Mononuclear cell (primary cell): ENCODE results near the gene HTR4. TPM values are rescaled to one million over a fixed set of nuclear protein-coding genes. Genes with fewer than 3 reads are reported as not detected.
"Not testable (repeated sequence)": the region's sequence is repeated elsewhere in the genome, so short reads cannot be mapped to it uniquely, and the experiment has no call there.

Experiments
- H3K27me3 ChIP-seq: 2 replicates; pipeline ENCODE4 v1.6.0; 2011; ENCODE audit warnings: low read length, control low read depth; ENCODE audit not compliant: insufficient read depth
- H3K4me1 ChIP-seq: 2 replicates; pipeline ENCODE4 v1.5.1; 2011; ENCODE audit warnings: mild to moderate bottlenecking, low read length, control low read depth; ENCODE audit not compliant: insufficient read depth
- H3K4me3 ChIP-seq: 2 replicates; pipeline ENCODE4 v1.5.1; 2011; ENCODE audit warnings: mild to moderate bottlenecking, low read length, moderate library complexity
- H3K9me3 ChIP-seq: 2 replicates; pipeline ENCODE4 v1.5.1; 2011; ENCODE audit warnings: low read depth, mild to moderate bottlenecking, control low read depth, low read length
- total RNA-seq: library from RNA; depleted of rRNA; stranded (reverse); fragments of >200 nt; gene quantifications from one replicate; pipeline ENCODE4 v1.2.3, GENCODE V29; 2012

Gene HTR4
- total RNA-seq, 1 donor: not detected

GRCh38 chr5:148469501-148469935 is 184.8 kb downstream of the HTR4 start:
- Histone ChIP-seq H3K4me1 (peaks cover 8% of the 10 kb centered on the region), H3K9me3 (no peaks in the 10 kb centered on the region), H3K4me3 (no peak overlapping the region), H3K27me3 (no peaks in the 10 kb centered on the region)

- H3K4me1 ChIP-seq, H3K27me3 ChIP-seq, H3K9me3 ChIP-seq, H3K4me3 ChIP-seq: not testable (repeated sequence)
These were observed 185.6 kb downstream of the HTR4 start for GRCh38 chr5:148468746-148469145.

DNA sequence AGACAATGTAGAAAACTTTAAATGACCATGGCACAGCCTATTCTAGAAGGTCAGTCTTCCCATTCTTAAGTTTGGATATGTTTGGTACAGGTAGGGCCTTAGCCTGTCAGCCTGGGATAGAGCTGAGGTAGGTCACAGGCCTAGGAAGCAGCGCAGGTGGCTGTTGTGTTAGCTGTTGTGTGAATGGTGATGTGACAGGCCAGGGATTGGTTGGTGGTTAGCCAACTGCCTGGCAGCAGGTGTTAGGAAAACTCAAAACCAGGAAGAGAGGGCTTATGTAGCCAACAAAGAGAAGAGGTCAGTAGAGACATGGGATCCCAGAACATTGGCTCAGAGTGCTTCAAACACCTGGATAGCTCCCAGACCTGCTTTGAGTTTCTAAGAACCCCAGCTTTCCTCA is 186.4 kb downstream of the HTR4 start:
- Histone ChIP-seq H3K9me3 (no peaks in the 10 kb centered on the region), H3K4me3 (no peak overlapping the region), H3K4me1 (peaks cover 8% of the 10 kb centered on the region), H3K27me3 (no peaks in the 10 kb centered on the region)

GRCh38 chr5:148466236-148466580 is 188.1 kb downstream of the HTR4 start:
- H3K9me3 ChIP-seq: no peaks in the 10 kb centered on the region
- no peak overlapping the region for H3K4me3 ChIP-seq
- peaks cover 8% of the 10 kb centered on the region for H3K4me1 ChIP-seq
- no peaks in the 10 kb centered on the region for H3K27me3 ChIP-seq

- Histone ChIP-seq H3K4me1 (peaks cover 8% of the 10 kb centered on the region), H3K9me3 (no peaks in the 10 kb centered on the region), H3K4me3 (no peak overlapping the region), H3K27me3 (no peaks in the 10 kb centered on the region)
These were observed 188.7 kb downstream of the HTR4 start for GRCh38 chr5:148465381-148466235.

DNA sequence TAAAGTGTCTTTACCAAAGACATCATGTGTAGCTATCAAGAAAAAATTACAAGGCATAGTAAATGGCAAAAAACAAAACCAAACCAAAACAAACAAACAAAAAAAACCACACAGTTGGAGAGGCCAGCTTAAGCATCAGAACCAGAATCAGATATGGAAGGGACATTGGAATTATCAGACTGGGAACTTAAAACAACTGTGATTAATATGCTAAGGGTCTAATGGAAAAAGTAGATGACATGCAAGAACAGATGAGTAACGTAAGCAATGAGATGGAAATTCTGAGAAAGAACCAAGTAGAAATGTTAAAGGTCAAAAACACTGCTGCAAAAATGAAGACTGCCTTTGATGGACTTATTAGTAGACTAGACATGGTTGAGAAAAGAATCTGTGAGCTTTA is 194.7 kb downstream of the HTR4 start:
- Histone ChIP-seq H3K4me3 (no peak overlapping the region), H3K9me3 (no peaks in the 10 kb centered on the region), H3K4me1 (no peaks in the 10 kb centered on the region), H3K27me3 (no peaks in the 10 kb centered on the region)

DNA sequence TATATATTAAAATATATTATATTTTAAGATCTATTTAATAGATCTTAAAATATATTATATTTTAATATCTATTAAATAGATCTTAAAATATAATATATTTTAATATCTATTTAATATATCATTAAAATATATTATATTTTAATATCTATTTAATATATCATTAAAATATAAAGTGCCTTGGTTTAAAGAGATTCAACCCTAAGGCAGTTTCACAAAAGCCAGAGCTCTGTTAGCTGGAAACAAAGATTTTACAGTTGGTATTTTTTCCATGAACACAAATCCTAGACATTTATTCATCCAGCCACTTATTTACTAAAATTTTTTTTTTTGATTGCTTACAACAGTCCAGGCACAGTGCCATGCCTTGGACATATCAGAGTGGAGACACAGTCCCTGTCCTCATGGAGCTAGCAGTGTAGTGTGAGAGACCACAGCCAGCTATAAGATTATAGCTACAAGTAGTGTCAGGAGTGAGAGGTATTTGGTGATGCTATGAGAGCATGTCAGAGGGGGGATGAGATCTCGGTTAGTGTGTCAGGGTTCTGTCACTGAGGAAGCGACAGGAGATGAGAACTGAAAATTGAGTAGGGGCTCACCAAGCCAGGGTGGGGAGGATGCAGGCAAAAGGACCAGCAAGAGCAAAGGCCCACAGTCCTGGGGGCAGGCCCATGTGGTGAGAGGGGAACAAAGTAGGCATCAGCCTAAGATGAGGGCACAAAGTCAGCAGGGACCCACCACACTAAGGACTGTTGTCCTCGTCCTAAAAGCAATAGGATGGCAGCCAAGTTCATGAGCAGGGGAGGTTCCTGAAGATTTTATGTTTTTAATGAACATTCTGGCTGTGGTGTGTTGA is 196.1 kb downstream of the HTR4 start:
- Histone ChIP-seq H3K4me3 (no peak overlapping the region), H3K27me3 (no peaks in the 10 kb centered on the region), H3K4me1 (no peaks in the 10 kb centered on the region), H3K9me3 (no peaks in the 10 kb centered on the region)

- Histone ChIP-seq H3K4me3 (no peak overlapping the region), H3K9me3 (no peaks in the 10 kb centered on the region), H3K27me3 (no peaks in the 10 kb centered on the region), H3K4me1 (no peaks in the 10 kb centered on the region)
These were observed 197.1 kb downstream of the HTR4 start for GRCh38 chr5:148457183-148457620.

DNA sequence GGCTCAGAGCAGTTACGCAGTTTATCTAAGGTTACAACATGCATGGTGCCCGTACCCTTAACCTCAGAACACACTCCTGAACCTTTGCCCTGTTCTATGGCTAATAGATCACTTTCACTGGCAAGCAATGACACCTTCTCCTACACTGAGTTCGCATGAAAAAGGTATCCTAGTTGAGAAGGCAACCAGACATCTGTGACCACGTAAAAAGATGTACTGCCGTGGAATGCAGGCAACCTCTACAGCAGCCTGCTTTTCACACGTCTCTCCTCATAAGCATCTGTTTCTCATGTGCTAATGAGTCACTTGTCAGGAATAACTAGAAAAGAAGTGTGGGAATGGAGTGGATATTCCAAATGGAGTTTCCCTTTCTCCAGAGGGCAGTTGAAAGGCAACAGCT is 199.1 kb downstream of the HTR4 start:
- no peaks in the 10 kb centered on the region for H3K27me3 ChIP-seq
- no peak overlapping the region for H3K4me3 ChIP-seq
- no peaks in the 10 kb centered on the region for H3K9me3 ChIP-seq
- no peaks in the 10 kb centered on the region for H3K4me1 ChIP-seq

GRCh38 chr5:148454576-148454975 is 199.8 kb downstream of the HTR4 start:
- H3K9me3 ChIP-seq: no peaks in the 10 kb centered on the region

DNA sequence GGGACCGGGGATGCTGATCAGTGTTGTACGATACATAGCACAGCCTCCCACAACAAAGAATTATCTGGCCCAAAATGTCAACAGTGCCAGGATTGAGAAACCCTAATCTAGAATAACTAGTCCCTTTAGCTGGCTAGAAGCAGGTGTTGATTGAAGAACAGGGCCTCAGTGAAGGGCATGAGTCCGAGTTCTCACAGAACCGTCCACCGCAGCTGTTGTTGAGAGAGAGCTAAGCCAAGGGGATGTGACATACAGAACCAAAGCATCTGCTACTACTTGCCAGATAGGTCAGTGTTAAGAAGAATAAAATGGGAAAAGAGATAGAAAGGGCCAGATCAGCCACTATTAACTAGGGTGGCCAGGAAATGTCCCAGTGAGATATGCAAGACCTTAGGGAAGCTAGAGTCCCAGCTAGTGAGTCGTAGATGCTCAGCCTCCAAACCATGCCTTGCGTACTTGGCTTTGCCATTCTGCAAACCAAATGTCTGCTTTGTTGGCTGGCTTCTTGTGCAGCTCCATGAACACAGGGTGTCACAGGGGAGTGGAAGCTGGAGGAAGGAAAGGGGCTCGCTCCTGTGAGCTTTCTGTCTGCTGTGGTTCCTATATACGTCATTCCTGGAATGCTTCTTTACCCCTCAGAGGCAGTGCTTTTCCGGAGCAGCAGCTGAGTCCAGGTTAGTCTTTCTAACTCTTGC is 201.7 kb downstream of the HTR4 start:
- H3K27me3 ChIP-seq: no peaks in the 10 kb centered on the region
- no peak overlapping the region for H3K4me3 ChIP-seq
- no peaks in the 10 kb centered on the region for H3K4me1 ChIP-seq
- no peaks in the 10 kb centered on the region for H3K9me3 ChIP-seq

More at GRCh38 chr5:148454576-148454975, 199.8 kb downstream of the HTR4 start:
- Histone ChIP-seq H3K4me3 (no peak overlapping the region), H3K27me3 (no peaks in the 10 kb centered on the region), H3K4me1 (no peaks in the 10 kb centered on the region)

DNA sequence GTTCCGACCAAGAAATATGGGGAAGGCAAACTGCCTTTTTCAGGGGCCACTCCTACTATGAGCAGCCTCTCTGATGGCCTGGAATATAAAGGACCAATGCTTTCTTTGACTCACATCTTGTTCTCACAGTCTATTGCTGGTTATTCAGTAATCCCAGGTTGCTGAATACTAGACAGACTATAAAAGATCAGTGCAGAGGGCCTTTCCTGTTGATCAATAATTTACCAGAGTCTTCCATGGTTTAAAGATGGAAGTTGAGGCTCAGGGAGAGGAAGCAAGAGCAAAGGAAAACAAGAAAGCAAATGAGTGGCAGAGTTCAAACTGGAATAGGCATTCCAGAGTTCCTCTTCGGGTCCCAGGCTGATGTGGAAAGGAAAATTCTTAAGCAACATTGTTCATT is 207.7 kb downstream of the HTR4 start:
- H3K4me1 ChIP-seq: no peaks in the 10 kb centered on the region
- no peaks in the 10 kb centered on the region for H3K9me3 ChIP-seq
- no peaks in the 10 kb centered on the region for H3K27me3 ChIP-seq
- no peak overlapping the region for H3K4me3 ChIP-seq

DNA sequence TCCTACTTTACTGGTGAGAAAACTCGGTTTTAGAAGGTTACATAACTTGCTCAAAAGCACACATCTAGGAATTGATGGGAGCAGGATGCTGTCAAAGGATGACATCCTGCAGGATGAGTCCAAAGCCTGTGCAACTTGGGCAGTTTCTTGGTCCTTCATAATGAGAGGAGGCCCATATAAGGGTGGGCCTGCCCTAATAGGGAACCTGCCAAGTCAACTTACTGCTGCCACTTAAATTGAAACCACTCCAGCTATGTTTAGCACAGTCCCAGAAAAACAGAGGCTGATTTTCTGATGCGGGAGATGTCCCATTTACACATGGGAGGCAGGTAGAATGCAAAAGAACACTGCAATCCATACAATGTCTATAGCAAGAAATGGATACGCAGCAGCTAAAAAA is 208.7 kb downstream of the HTR4 start:
- Histone ChIP-seq H3K4me3 (no peak overlapping the region), H3K27me3 (no peaks in the 10 kb centered on the region), H3K9me3 (no peaks in the 10 kb centered on the region)

GRCh38 chr5:148443998-148444397 is 210.3 kb downstream of the HTR4 start:
- Histone ChIP-seq H3K4me1 (no peaks in the 10 kb centered on the region), H3K4me3 (no peak overlapping the region), H3K9me3 (no peaks in the 10 kb centered on the region), H3K27me3 (no peaks in the 10 kb centered on the region)

More for the DNA sequence above, 208.7 kb downstream of the HTR4 start:
- H3K4me1 ChIP-seq: no peaks in the 10 kb centered on the region

DNA sequence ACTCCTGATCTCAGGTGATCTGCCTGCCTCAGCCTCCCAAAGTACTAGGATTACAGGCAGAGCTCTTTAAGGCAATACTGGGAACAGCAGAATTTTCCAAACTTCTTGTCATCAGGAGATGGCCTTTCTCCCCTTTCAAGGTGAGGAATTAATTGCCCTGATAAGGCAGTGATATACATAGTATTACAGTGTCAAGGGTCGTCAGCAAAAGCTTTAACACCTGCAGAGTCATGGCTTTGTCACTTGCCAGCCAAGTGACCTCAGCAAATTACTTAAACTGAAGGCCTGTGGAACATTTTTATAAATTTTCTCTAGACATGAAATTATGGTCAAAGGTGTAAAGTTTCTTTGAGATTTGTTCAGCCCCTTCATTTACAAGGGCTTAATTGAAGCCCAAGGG is 211.1 kb downstream of the HTR4 start:
- Histone ChIP-seq H3K27me3 (no peaks in the 10 kb centered on the region), H3K4me3 (no peak overlapping the region), H3K4me1 (no peaks in the 10 kb centered on the region), H3K9me3 (no peaks in the 10 kb centered on the region)
